ENCODE results near the gene MRPL4. TPM values are rescaled to one million over a fixed set of nuclear protein-coding genes. Genes with fewer than 3 reads are reported as not detected.

Gene MRPL4
- total and polyA plus RNA-seq, 2 of the 13 experiments (the other 11 are each of a cell fraction or from before 2014, with no cell fraction given): 40.6 to 42.5 TPM

DNA sequence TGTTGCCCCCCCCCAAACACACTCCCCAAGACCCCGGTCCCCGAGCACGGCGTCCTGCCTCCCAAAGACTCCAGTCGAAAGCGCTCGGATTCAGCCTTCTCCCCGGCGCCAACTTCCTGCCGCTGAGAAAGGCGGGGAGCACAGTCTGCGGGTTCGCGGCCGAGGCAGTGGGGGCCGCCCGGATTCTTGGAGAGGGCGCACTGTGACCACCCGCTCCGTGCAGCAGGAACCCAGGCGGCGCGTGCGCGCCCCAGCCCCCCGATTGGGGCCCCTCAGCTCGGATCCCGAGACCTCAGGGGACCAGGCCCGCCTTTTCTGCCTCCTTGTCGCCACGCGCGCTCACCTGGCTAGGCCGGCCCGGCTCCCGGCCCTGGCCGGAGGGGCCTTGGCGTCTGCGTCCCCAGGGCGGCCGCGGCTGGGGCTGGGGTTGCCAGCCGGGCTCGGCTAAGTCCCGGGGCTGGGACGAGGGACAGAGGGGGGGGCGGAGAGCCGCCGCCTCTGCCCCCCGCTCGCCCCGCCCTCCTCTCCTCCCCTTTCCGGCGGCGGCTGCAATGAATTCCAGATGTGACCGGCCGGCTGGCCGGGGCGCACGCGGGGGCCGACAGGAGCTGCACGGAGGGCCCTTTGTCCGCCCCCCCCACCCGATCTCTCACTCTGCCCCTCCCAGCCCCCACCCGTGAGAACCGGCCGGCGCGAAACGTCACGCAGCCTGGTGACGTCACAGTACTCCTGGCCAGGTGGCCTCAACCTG is 21.0 kb upstream of the MRPL4 start, which contains the start of gene S1PR2 (continued):
- TF ChIP-seq, protein P1, sequence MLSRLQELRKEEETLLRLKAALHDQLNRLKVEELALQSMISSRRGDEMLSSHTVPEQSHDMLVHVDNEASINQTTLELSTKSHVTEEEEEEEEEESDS (CRISPR knock-in tag; IDR thresholded peaks at IDR 0.05; ENCODE audit: borderline replicate concordance): no peak
- TF ChIP-seq ZBTB42 (CRISPR knock-in tag; IDR thresholded peaks at IDR 0.05): peak; percentile 78; the same call in 1 of the 2 replicates
- TF ChIP-seq KDM5B (CRISPR knock-in tag; IDR thresholded peaks at IDR 0.05; ENCODE audit: borderline replicate concordance): no peak; the same call in 1 of the 2 replicates
- no peak for TF ChIP-seq SNRNP70 (IDR thresholded peaks at IDR 0.05; ENCODE audit: low read depth, low read length)
- TF ChIP-seq ZNF547 (CRISPR knock-in tag; IDR thresholded peaks at IDR 0.05): no peak
- no peak for TF ChIP-seq MEF2D (CRISPR knock-in tag; IDR thresholded peaks at IDR 0.05)
- TF ChIP-seq ZNF3 (CRISPR knock-in tag; IDR thresholded peaks at IDR 0.05): no peak
- TF ChIP-seq, protein P2, sequence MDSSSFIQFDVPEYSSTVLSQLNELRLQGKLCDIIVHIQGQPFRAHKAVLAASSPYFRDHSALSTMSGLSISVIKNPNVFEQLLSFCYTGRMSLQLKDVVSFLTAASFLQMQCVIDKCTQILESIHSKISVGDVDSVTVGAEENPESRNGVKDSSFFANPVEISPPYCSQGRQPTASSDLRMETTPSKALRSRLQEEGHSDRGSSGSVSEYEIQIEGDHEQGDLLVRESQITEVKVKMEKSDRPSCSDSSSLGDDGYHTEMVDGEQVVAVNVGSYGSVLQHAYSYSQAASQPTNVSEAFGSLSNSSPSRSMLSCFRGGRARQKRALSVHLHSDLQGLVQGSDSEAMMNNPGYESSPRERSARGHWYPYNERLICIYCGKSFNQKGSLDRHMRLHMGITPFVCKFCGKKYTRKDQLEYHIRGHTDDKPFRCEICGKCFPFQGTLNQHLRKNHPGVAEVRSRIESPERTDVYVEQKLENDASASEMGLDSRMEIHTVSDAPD (CRISPR knock-in tag; IDR thresholded peaks at IDR 0.05): no peak
- no peak for TF ChIP-seq ELF1 (CRISPR knock-in tag; IDR thresholded peaks at IDR 0.05)
- no peak for TF ChIP-seq ZNF343 (CRISPR knock-in tag; IDR thresholded peaks at IDR 0.05)
- TF ChIP-seq ZNF225 (CRISPR knock-in tag; IDR thresholded peaks at IDR 0.05): no peak
- no peak for TF ChIP-seq AHR (CRISPR knock-in tag; IDR thresholded peaks at IDR 0.05)
- no peak for TF ChIP-seq ZNF839 (CRISPR knock-in tag; IDR thresholded peaks at IDR 0.05; ENCODE audit: borderline replicate concordance)
- no peak for TF ChIP-seq RAD51 (IDR thresholded peaks at IDR 0.05; ENCODE audit: borderline replicate concordance)
- TF ChIP-seq BORCS8-MEF2B (CRISPR knock-in tag; IDR thresholded peaks at IDR 0.05): no peak
- TF ChIP-seq BRCA1 (CRISPR knock-in tag; IDR thresholded peaks at IDR 0.05): no peak
- TF ChIP-seq, protein P3, sequence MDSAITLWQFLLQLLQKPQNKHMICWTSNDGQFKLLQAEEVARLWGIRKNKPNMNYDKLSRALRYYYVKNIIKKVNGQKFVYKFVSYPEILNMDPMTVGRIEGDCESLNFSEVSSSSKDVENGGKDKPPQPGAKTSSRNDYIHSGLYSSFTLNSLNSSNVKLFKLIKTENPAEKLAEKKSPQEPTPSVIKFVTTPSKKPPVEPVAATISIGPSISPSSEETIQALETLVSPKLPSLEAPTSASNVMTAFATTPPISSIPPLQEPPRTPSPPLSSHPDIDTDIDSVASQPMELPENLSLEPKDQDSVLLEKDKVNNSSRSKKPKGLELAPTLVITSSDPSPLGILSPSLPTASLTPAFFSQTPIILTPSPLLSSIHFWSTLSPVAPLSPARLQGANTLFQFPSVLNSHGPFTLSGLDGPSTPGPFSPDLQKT (CRISPR knock-in tag; IDR thresholded peaks at IDR 0.05; ENCODE audit: borderline replicate concordance): no peak
- no peak for TF ChIP-seq ZNF747 (CRISPR knock-in tag; IDR thresholded peaks at IDR 0.05; ENCODE audit: borderline replicate concordance)
- no peak for TF ChIP-seq CENPX (CRISPR knock-in tag; IDR thresholded peaks at IDR 0.05)
- TF ChIP-seq ZNF441 (CRISPR knock-in tag; IDR thresholded peaks at IDR 0.05; ENCODE audit: borderline replicate concordance): 0 out of 2 replicates have a peak, but pooled peaks have one; percentile 58
- TF ChIP-seq, protein P4, sequence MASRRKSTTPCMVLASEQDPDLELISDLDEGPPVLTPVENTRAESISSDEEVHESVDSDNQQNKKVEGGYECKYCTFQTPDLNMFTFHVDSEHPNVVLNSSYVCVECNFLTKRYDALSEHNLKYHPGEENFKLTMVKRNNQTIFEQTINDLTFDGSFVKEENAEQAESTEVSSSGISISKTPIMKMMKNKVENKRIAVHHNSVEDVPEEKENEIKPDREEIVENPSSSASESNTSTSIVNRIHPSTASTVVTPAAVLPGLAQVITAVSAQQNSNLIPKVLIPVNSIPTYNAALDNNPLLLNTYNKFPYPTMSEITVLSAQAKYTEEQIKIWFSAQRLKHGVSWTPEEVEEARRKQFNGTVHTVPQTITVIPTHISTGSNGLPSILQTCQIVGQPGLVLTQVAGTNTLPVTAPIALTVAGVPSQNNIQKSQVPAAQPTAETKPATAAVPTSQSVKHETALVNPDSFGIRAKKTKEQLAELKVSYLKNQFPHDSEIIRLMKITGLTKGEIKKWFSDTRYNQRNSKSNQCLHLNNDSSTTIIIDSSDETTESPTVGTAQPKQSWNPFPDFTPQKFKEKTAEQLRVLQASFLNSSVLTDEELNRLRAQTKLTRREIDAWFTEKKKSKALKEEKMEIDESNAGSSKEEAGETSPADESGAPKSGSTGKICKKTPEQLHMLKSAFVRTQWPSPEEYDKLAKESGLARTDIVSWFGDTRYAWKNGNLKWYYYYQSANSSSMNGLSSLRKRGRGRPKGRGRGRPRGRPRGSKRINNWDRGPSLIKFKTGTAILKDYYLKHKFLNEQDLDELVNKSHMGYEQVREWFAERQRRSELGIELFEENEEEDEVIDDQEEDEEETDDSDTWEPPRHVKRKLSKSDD (CRISPR knock-in tag; IDR thresholded peaks at IDR 0.05; ENCODE audit: low read depth): no peak

Measured in HepG2 (cell line).